GM12875 (cell line): ENCODE measurements around the gene PPP1R3C.

Experiments used
- H3K4me3 ChIP-seq: one replicate; pipeline ENCODE4 v1.5.1; 2011; ENCODE audit warnings: low read depth, low read length, control low read depth
- CTCF ChIP-seq: IDR thresholded peaks from 2 replicates; pipeline ENCODE4 v1.5.1; 2011; ENCODE audit warnings: low read depth, mild to moderate bottlenecking, control low read depth, inconsistent platforms, low read length, moderate library complexity, borderline replicate concordance; ENCODE audit not compliant: insufficient read depth

The PPP1R3C gene

GRCh38 chr10:91621483-91622113, 11.3 kb downstream of the PPP1R3C start:
- no peak for TF ChIP-seq CTCF

DNA sequence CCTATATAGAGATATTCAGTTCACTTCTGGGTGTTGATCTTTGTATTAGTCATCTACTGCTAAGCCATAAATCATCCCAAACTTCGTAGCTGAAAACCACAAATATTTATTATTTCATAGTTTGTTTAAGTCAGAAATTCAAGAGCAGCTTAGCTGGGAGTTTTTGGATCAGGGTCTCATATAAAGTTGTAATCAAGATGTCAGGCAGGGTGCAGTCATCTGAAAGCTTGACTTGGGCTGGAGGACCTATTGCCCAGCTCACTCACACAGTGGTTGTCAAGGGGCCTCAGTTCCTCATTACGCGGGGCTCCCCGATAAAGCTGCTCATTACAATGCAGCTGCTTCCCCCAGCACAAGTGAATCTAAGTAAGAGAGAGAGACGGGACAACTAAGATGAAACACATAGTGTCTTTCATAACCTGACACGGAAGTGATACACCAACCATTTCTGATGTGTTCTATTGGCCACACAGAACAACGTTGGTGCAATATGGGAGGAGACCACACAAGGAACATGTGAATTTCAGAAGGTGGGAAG, 15.7 kb downstream of the PPP1R3C start:
- no peak for TF ChIP-seq CTCF
- H3K4me3 ChIP-seq, result no peak overlapping the region

More at GRCh38 chr10:91621483-91622113, 11.3 kb downstream of the PPP1R3C start:
- no peak overlapping the region for H3K4me3 ChIP-seq

GRCh38 chr10:91616137-91616536, 16.7 kb downstream of the PPP1R3C start:
- TF ChIP-seq CTCF, result no peak
- H3K4me3 ChIP-seq, result no peak overlapping the region

DNA sequence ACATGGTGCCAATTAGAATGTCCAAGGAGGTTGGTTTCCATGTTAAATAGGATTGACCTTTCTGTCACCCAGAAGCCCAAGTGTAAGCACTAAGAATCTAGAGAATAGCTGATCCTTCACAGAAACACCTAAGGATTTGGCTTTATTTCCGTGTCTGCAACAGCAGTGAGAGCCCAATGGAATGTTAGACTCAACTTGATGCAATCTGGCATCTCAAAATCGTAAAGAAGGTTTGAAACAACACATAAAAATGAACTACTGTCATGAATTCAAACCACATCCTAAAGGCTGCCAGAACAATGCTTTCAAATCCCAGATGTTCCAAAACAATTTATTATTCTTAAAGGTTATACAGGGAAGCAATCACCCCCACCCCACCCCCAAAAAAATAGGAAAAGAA, 18.6 kb downstream of the PPP1R3C start:
- no peak overlapping the region for H3K4me3 ChIP-seq
- TF ChIP-seq CTCF, result no peak

GRCh38 chr10:91613411-91614187, 19.3 kb downstream of the PPP1R3C start:
- no peak overlapping the region for H3K4me3 ChIP-seq
- no peak for TF ChIP-seq CTCF

DNA sequence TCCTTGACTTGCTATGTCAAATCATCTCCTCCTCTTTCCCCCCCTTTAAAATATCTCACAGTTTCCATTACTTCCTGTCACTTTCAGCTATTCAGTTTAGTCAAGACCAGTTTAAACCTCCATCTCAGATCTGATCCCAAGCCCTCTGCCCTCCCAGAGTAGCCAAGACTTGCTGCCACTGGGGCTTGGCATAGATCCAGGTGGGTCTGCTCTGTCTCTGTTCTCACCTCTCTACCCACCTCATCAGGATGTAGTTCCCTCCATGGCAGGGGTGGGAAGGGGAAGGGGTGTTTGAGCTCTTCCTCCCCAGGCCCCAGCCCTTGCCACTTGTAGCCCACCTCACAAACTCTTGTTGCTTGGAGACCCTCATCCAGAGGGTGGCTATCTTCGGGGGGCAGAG, 22.0 kb downstream of the PPP1R3C start:
- H3K4me3 ChIP-seq, result no peak overlapping the region
- no peak for TF ChIP-seq CTCF

- TF ChIP-seq CTCF, result no peak
- H3K4me3 ChIP-seq, result no peak overlapping the region
Observed at GRCh38 chr10:91610444-91610843, 22.4 kb downstream of the PPP1R3C start.
